ENCODE data around the gene POGK.
"Not testable (repeated sequence)": the region's sequence is repeated elsewhere in the genome, so short reads cannot be mapped to it uniquely, and the experiment has no call there.

The POGK gene

GRCh38 chr1:166838766-166839599, at the start of gene POGK:
Gene POGK (plus strand): TSS chr1:166839475. CDS start chr1:166840957, 1,482 bp downstream.
- peak; percentile 98 for DNase-seq (ENCODE audit: low spot score)

GRCh38 chr1:166796620-166797236, 42.5 kb upstream of the POGK start:
- no peak for DNase-seq (ENCODE audit: low spot score)

DNA sequence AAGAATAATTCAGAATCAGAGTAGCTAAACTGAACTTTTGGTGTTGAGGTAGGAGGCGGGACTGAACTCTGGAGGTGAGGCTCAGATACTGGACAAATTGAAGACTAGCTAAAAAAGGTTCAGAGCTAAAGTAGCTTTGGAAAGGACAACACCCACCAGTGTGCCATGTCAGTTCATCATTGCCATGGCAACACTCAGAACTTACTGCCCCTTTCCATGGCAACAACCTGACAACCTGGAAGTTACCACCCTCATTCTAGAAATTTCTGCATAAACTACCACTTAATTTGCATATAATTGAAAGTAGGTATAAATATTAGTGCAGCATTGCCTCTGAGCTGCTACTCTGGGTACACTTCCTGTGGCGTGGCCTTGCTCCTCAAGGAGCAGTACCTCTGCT, 30.3 kb upstream of the POGK start:
- DNase-seq (ENCODE audit: low spot score): no peak

DNA sequence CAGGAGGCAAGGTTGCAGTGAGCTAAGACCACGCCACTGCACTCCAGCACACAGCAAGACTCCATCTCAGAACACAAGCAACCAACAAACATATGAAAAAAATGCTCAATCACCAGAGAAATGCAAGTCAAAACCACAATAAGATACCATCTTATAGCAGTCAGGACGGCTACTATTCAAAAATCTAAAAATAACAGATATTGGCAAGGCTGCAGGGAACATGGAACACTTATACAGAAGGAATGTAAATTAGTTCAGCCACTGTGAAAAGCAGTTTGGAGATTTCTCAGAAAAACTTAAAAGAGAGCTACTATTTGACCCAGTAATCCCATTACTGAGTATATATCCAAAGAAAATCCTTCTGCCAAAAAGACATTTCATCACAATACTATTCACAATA, 27.6 kb upstream of the POGK start:
- DNase-seq (ENCODE audit: low spot score): peak; percentile 24

DNA sequence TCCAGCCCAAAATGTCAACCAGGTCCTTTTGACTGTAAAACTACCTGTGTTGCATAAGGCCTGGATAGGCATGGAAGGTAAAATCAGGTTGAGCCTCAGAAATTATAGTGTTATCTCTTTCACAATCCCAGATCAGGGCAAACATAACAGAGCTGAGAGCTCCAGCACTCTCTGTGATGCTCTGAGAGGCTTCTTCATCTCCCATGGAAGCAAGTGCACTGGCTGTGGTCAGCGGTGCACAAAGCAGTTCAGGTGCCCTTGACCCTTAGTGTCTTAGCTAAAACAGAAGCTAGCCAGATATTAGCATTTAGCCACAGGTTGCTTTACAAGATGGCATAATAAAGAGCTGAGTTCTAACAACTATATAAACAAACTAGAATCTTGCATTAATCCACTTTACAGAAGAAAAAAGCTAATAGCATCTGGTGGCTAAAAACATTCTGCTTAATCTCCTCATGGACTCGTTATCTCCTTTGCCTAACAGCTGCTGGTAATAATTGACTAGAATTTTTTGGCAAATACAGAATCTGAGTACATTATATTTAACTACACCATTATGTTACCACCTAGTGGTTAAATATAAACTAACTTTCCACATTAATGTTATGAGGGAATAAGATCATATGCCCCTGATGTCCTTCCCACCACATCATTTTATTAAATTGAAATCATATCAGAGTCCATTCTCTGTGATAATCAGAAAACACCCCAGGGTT, 25.6 kb upstream of the POGK start:
- no peak for DNase-seq (ENCODE audit: low spot score)

DNA sequence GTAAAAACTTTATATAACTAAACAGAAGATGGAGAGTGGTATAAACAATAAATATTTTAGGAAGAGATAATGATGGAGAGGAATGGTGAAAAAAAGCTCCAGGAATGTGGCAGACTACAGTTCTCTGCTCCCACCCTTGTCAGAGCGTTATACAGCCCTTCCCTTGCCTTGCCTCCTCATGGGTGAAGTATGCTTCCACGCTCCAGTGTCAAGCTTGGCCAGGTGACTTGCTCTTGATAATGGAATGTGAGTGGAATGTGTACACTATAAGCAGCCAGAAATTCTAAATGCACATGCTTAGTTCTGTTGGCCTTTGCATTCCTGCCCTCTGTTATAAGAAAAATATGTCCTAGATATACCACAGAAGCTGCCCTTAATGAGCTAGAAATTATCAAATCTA, 24.7 kb upstream of the POGK start:
- peak; percentile 58 for DNase-seq (ENCODE audit: low spot score)

DNA sequence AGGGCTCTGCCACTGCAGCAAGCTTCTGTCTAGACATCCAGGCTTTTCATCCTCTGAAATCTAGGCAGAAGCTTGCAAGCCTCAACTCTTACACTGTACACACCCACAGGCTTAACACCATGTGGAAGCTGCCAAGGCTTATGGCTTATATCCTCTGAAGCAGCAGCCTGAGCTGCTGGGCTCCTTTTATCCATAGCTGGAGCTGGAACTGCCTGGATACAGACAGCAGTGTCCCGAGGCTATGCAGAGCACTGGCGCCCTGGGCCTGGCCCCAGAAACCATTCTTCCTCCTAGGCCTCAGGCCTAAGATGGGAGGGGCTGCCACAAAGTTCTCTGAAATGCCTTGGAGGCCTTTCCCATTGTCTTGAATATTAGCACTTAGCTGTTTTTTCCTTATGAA, 19.3 kb upstream of the POGK start:
- no peak for DNase-seq (ENCODE audit: low spot score)

GRCh38 chr1:166822385-166822784, 16.9 kb upstream of the POGK start:
- DNase-seq (ENCODE audit: low spot score): peak; percentile 36

- no peak for DNase-seq (ENCODE audit: low spot score)
These were observed 11.8 kb upstream of the POGK start for GRCh38 chr1:166827426-166827825.

DNA sequence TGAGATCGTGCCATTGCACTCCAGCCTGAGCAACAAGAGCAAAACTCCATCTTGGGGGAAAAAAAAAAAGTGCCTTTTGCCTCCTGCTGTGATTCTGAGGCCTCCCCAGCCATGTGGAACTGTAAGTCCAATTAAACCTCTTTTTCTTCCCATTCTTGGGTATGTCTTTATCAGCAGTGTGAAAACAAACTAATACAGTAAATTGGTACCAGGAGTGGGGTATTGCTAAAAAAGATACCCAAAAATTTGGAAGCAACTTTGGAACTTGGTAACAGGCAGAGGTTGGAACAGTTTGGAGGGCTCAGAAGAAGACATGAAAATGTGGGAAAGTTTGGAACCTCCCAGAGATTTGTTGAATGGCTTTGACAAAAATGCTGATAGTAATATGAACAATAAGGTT, 9.5 kb upstream of the POGK start:
- not testable (repeated sequence) for DNase-seq (ENCODE audit: low spot score)

GRCh38 chr1:166836733-166837132, 2.5 kb upstream of the POGK start:
- no peak for DNase-seq (ENCODE audit: low spot score)

GRCh38 chr1:166839600-166840308, 479 bp downstream of the POGK start:
- DNase-seq (ENCODE audit: low spot score): peak; percentile 82

DNA sequence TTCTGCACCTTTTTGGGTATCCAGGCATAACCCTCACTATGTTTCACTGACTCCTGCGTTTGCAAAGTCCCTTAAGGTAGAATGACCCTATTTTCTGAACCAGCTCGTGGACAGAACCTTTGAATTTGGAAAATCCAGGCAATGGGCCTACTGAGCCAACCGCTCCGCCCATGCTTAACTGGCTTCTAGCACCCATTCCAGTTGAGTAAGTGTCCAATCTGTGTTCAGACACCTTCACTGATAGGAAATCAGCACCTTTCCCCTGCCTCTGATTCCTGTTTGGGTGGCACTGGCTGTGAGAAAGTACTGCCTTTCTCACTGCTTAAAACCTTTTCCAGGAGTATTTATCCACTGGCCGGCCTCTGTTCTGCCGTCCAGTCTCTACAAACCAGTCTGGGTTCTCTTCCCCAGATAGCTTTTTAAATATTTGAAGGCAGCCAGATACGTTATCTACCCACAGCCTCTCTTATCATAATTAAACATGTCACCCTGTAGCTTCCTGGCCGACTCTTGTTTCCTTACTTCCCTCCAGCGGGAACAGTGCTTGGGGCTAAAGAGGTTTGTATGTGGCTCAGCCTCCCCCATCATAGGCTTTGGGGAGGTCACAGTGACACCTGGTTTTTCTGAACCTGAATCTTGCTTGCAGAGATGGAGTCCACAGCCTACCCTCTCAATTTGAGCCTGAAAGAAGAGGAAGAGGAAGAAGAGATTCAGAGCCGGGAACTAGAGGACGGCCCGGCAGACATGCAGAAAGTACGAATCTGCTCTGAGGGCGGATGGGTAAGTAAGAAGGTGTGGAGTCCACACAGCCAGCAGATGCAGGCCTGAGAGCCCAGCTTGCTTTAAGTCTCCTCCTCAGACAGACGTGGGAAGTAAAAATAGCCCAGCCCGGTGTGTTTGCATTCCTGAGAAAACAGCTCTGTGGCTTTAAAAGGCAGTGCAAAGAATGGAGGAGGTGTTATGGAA, 1.3 kb downstream of the POGK start:
- DNase-seq (ENCODE audit: low spot score): peak; percentile 39

- DNase-seq (ENCODE audit: low spot score): no peak
These were observed 4.0 kb downstream of the POGK start for GRCh38 chr1:166843322-166843721.

DNA sequence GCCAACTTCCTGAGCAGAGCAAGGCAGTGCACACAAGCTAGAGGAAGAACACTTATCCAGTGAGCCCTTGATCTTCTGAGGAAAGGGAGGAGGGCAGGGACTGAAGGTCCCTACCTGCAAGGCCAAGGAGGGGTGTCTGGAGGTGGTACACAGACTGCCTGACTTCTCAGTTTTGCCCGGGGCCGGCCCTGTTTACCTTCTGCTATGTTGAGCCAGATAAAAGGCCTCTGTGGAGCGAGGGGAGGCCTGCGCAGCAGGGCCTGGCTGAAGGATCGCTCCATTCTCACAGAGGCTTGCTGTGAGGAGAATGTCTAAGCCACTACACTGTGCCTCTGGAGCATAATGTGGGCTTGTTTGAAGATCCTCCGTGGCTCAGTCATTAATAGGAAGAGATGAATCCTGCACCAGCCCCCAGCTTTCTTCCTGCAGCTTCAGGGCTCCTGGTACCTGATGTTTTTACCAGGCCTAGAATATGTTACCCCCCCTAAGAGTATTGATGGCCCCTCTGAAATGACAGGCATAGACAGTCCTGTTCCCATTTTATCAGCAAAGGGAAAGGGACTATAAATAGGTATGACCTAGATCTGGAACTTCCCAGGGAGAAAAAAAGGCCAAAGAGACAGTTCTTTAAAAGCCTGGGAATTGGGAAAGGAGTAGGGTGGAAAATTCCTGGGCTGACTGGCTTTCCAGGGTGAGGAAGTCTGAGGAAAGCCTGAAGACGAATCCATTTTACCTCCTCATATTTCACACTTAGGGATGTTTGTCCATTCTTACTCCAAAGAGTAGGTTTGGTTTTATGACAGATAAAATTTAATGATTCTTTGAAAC, 4.7 kb downstream of the POGK start:
- DNase-seq (ENCODE audit: low spot score): no peak

GRCh38 chr1:166844791-166845190, 5.5 kb downstream of the POGK start:
- DNase-seq (ENCODE audit: low spot score): no peak

GRCh38 chr1:166848193-166848592, 8.9 kb downstream of the POGK start:
- DNase-seq (ENCODE audit: low spot score): no peak

GRCh38 chr1:166849135-166849534, 9.9 kb downstream of the POGK start:
- no peak for DNase-seq (ENCODE audit: low spot score)

GRCh38 chr1:166852918-166853317, 13.6 kb downstream of the POGK start:
- no peak for DNase-seq (ENCODE audit: low spot score)

DNA sequence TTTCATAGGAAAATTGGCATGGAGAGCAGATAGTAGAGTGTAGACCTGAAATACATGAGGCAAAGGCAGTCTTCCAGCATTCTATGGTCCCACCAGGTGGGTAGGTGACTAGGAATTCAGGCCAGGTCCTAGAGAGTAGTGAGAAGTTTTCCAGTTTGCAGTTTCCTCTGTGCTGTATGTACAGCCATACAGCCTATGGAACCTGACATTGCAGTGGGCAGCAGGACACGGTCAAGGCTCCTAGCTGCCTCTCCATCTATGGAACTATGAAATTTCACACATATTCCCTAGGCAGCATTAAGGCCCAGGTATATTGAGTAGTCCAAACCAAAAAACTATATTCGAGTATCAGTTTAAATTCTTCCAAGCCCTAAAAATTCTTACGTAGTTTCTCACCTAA, 16.3 kb downstream of the POGK start:
- DNase-seq (ENCODE audit: low spot score): no peak
